Activated T-cell treated with anti-CD3 and anti-CD28 coated beads for 24 hours (primary cell): Measurements from ENCODE around the gene C16orf86.

Experiments
- DNase-seq: peaks from one replicate; pipeline ENCODE4 v3.0.0-alpha.2; 2020; ENCODE audit warnings: low read depth

C16orf86 gene

GRCh38 chr16:67667453-67667816 is 821 bp downstream of the C16orf86 start:
- no peak for DNase-seq

- peak; percentile 72 for DNase-seq
Measured at GRCh38 chr16:67667817-67668494, 1.3 kb downstream of the C16orf86 start.

GRCh38 chr16:67668495-67669157 is 2.0 kb downstream of the C16orf86 start:
- no peak for DNase-seq

GRCh38 chr16:67669499-67670101 is 3.0 kb downstream of the C16orf86 start:
- no peak for DNase-seq

- DNase-seq, result no peak
Measured at GRCh38 chr16:67672306-67672705, 5.7 kb downstream of the C16orf86 start.

GRCh38 chr16:67672739-67673662 is 6.4 kb downstream of the C16orf86 start:
- no peak for DNase-seq

- no peak for DNase-seq
Measured at GRCh38 chr16:67673712-67674580, 7.3 kb downstream of the C16orf86 start.

GRCh38 chr16:67674851-67675578 is 8.4 kb downstream of the C16orf86 start:
- no peak for DNase-seq

GRCh38 chr16:67675579-67675935 is 8.9 kb downstream of the C16orf86 start:
- DNase-seq, result no peak

GRCh38 chr16:67675999-67676398 is 9.4 kb downstream of the C16orf86 start:
- DNase-seq, result no peak

GRCh38 chr16:67676516-67676915 is 9.9 kb downstream of the C16orf86 start:
- DNase-seq, result no peak

GRCh38 chr16:67676939-67677338 is 10.3 kb downstream of the C16orf86 start:
- DNase-seq, result no peak

- no peak for DNase-seq
Measured at GRCh38 chr16:67677712-67678111, 11.1 kb downstream of the C16orf86 start.

- DNase-seq, result no peak
Measured at GRCh38 chr16:67678354-67679023, 11.9 kb downstream of the C16orf86 start.

- DNase-seq, result no peak
Measured at GRCh38 chr16:67679935-67680897, 13.6 kb downstream of the C16orf86 start.

GRCh38 chr16:67683767-67684166 is 17.2 kb downstream of the C16orf86 start:
- DNase-seq, result no peak

GRCh38 chr16:67685388-67686112 is 18.9 kb downstream of the C16orf86 start:
- no peak for DNase-seq
